ENCODE results near the gene ROCK2.

Gene ROCK2

DNA sequence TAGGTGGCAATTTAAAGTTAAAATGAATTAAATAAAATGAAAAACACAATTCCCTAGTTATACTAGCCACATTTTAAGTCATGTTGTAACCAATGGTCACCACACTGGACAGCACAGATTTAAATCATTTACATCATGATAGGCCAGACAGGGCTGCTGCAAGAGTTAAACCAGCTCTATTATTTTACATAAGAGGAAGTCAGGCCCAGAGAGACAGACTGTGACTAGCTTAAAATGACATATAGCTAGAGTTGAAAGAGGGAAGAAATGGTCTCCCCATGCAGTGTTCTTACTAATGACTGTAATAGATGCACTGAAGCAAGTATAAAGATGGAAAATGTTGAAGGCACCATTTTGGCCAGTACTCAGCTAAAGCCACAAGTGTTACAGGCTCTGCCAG, 119.5 kb downstream of the ROCK2 start:
- DNase-seq: no peak

DNA sequence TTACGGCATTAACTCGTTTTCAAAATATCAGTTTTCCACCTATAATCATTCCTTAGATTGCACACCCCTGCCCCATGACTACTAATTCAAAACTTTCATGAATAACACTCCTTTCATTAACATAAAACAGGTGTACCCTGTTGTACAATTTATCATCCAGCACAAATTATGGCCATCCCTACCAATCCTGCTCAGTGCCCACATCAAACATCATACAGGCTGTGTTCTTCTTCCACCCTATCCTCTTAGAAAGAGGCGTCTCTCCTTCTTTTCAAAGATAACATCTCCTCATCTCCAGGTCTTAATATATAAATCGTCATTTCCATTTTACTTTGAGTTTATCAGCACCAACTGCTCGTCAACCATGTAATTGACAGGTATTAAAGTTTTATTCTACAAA, 121.6 kb downstream of the ROCK2 start:
- no peak for DNase-seq

DNA sequence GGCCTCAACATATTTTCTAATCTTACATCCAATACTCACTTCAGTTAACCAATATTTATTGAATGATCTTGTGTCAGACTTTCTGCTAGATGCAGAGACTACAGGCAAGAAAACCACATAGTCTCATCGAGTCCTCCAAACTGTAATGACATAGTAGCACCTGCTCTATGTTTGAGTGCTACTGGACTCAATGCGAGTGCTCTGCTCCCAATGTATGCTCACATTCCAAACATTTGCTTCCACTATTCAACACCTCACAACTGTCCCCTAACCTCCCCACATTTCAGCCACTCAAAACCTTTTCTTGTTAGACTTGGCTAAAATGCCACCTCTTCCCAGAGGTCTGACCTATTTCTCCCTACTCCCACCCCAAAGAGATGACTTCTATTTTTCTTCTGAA, 124.0 kb downstream of the ROCK2 start:
- DNase-seq: no peak

DNA sequence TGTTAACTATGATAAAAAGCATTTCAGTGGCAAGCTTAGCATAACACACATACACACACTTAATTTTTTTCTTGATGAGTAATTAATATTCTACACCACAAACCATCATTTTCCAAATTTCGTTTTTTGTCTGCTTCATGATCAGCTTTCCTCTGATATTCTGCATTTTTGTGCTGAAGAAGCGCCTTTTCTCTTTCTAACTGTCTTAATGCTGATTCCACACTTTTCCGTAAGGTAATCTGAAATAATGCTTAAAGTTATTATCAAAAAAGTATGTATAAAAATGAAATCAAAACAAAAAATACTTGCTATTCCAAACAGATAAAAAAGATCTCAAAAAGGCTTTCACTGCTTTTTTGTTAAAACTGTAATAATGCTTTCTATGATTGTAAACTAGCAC, 129.0 kb downstream of the ROCK2 start:
- no peak for DNase-seq

DNA sequence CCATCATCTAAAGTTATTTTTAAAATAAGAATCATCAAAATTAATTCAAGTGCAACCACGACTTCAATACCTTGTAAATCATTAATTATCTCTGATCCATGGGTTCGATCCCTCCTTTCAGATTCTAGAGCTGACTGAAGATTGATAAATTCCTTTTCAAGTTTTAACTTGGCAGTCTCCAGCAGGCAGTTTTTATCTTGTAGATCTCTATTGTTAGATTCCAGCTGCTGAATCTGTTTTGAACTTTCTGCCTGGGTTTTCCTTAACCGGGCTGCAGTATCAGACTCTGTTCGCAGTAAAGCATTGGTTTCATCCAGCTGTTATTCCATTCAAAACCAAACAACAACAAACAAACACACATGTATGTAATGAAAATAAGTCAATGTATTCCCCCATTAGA, 129.7 kb downstream of the ROCK2 start:
- no peak for DNase-seq

DNA sequence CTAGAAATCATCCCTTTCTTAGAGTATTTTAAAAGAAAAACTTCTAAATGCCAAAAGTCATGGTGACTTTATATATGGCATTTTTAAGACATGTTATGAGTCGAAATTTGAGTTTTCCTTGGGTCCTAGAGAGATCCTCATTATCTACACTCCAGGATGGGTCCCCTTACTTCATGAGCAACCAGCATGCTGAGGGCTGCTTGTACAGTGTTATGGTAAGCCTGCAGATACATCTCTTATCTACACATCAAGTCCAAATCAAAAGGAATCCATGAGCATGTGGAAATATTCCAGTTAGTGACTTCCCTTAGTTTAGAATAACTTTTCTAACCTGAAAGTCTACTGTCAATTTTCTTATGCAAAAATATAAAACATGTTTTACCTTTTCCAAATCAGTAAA, 130.5 kb downstream of the ROCK2 start:
- DNase-seq: no peak

DNA sequence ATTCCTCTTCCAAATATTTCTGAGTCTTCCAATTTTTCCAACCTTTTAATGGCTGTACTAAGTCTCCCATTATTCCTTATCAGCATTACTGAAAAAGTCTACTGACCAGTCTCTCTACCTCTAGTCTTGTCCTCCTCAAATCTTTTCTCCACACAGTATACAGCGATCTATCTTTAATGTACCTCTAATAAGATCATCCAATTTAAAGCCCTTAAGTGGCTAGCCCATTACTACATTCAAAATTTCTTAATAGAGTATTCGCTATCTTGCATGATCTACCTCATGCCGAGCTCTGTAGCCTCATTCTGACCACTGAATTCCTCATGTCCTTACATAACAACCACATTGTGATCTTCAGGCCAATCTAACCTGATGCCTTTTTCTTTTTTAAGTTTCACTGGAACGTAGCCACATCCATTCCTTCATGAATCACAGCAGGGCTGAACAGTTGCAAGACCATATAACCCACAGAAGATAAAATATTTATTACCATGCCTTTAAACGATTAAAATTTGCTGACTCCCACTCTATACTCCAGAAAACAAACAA, 131.3 kb downstream of the ROCK2 start:
- DNase-seq: no peak

DNA sequence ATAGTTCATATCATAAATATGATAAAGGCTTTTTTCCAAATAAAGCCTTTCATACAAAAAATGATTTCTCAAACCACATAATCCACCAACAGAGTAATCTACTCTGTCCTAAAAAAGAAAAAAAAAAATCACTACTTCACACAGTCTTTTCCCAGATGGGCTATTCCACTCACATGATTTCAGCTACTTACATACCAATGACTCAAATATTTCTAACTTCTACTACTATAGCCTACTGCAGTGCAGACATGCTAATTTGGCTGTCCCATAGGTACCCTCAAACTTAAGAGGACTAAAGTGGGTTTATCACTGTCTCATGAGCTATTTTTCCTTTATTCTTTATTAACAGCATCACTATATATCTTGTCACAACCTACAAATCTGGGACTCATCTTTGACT, 131.8 kb downstream of the ROCK2 start:
- no peak for DNase-seq

DNA sequence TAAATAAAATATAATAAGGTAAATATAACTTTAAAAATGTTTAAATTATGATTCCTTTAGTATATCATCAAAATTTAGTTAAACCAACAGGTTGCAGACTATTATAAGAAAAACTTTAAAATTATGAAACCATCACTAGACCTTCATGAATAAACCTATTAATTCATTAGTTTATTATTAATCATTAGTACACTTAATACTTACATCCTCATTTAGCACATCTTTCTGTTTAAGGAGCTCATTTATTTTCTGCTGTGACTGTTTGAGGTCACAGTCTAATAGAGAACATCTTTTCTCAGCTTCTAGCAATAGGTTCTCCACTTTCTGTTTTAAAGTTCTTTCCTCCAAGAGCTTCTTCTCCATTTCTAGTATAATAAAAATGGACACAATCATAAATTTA, 136.4 kb downstream of the ROCK2 start:
- DNase-seq: no peak

DNA sequence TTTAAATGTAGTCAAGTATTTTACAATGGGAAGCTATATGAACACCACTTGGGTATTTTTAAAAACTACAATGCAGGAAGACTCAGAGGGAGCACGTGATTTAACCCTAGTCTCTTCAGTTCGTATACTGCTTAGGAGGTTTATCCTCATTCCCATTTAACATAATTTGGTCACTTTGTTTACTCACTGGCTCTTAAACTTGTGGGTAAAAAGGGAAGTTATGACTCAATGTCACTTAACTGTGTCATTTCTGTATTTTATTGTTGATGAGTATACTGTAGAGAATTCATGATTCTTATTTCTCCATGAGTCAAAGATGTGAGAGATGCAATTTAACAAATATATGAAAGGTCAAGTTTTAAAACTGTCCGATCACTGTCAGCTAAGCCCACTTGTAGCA, 141.0 kb downstream of the ROCK2 start:
- no peak for DNase-seq

DNA sequence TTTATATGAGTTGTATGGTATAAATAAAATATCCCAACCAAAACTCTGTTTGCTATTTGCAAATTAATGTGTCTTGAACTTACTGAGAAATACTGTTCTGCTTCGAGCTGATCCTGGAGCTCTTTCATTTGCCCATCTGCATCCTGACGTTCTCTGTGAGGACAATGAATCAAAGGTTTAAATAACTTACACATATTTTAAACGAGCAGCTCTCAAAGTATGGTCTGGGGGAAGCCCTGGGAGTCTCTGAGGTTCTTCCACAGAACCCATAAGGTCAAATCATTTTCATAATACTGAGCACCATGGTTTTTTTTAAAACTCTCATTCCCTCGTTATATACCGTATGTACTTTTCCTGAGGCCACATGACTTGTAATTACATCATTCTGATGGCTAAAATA, 142.5 kb downstream of the ROCK2 start:
- DNase-seq: no peak

DNA sequence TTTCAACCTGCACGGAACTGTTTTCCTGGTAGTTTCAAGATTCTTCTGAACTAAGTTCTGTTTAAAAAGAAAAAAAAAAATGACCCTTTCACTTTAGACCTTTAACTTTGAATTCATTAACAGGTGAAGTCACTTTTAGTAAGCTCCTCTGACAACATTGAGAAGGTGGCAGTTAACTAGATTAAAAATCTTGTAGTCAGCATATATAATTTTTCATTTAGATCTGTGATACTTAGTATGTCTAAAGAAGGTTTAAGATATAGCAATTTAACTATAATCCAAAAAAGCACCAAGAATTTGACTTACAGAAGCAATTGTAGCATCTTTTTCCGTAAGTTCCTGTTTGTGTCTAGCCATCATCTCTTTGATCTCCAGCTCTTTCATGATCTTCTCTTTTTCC, 143.8 kb downstream of the ROCK2 start:
- DNase-seq: no peak

DNA sequence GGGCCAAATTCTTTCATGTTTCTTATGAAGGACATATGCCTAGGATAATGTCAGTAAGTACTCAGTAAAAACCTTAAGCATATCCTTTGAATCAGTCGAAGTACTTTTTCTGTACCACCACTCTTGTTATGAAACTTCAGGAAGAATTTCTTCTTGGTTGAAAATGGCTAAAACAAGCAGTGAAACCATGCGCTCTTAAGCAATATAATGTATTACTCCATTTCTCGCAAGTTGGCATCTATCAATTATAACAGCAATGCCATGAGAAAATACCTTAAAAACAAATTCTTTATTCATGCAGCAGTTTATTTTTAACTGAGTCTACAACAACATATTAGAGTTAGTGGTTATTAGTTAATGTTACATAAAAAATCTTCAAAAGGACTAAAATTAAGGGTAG, 148.2 kb downstream of the ROCK2 start:
- no peak for DNase-seq

DNA sequence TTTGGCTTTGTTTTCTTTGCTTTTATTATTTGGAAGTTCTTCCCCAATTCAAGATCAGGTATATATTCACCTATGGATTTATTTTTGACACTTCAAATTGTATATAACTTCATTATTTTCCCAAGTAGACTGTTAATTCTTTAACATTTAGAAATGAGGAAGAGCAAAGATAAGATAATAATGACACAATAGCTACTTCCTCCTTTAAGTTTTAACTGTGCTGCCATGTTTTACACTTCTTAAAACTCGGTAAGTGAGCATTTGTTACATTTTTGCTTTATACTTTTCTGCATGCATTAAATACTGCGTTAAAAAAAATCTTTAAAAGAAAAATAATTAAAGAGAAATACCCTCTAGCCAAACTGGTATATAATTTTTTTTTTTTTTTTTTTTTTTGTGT, 156.7 kb downstream of the ROCK2 start:
- DNase-seq: no peak

DNA sequence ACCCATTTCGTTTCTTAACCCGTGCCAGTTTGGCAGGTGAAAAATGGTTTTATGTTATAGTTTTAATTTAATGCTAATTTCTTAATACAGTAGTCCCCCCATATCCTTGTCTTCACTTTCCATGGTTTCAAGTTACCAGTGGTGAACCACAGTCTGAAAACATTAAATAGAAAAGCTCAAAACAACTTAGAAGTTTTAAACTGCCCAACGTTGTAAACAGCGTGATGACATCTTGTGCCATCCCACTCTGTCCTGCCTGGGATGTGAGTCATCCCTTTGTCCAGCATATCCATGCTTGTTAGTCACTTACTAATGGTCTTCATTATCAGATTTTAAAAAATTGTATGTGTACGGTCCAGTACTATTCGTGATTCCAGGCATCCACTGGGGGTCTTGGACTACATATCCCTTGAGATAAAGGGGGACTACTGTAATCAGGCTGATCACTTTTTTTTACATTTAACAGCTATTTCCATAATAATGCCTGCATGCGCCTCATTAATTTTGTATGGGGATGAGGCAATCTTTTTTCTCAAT, 157.3 kb downstream of the ROCK2 start:
- no peak for DNase-seq

DNA sequence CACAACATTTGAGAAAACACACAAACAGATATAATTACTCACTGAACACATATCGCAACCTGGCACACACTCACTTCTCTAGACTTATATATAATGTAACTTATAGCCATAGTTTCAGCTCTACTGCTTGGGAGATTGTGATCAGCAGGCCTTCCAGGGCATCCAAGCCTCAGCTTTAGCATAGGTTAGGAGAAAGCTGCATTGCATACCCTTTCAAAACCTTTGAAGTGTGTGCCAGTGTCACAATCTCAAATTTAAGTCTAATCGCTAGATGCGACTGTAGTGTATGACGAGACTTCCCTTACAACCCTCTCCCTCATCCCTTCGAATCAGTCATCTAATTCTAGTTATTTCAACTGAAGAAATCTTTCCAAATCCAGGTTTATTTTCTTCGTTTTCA, 158.3 kb downstream of the ROCK2 start:
- DNase-seq: no peak

DNA sequence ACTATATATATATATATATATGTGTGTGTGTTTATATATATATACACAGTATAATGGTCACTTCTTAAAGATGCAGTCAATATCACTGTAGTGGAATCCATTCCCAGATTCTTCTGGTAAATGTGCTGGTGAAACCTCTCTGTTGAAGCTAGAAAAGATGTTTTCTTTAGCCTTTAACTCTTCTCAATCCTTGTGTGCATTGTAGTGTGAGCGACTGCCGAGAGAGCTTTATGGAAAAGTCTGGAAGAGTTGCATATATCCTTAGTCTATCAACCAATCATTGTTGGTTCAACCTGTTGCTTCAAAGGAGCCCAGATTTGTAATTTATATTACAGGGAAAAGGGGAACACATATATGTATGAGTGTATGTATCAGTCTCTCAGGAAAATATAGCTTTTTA, 161.5 kb downstream of the ROCK2 start:
- DNase-seq: no peak

DNA sequence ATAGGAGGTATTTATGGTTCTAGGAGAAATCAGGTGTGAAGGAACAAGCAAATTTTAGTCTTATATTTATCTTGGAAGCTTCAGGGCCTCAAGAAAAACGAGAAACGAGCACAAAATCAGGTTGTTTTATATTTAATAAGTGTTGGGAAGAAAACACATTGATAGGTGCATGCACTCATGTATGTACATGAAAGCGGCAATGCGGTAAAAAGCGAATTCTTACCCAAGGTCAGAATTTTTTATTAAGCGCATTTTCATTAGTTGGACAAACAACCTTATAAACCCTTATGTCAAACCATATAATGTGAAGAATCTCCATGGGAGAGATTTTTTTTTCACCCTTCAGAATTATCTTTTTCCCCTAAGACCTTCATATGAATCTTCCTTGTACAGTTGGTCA, 163.8 kb downstream of the ROCK2 start:
- DNase-seq: no peak

DNA sequence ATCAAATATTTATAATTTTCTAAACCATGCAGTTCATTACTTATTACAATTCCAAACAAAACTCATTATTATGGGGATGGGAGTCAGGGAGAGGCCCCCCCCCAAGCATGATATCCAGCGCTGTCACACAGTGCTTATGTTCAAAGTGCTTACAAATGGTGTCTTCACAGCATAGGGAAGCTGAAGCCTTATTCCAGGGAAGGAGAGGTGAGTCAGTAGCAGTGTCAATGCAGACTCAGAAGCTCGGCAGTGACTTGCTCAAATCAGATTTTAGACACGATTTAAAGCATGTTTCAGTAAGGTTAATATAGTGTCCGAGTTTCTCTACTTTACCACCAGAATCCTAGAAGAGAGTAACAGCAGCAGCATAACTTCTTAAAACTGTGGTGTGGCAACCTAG, 164.5 kb downstream of the ROCK2 start:
- no peak for DNase-seq

DNA sequence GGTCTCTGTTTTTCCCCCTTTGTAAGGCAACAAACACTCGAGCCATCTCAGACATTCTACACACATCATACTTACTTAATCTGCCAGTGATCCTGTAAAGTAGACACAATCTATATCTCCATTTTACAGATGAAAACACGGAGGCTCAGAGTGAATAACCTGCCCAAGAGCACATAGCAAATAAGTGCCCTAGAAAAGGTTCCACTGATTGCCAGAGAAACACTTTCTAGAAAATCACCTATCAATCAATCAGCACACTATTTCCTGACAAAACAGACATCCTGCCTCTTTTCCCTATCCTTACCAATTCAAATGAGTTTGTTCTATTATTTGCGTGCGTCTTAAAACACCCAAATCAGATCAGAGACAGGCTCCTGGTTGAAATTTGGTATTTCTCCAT, 165.2 kb downstream of the ROCK2 start:
- DNase-seq: no peak

DNA sequence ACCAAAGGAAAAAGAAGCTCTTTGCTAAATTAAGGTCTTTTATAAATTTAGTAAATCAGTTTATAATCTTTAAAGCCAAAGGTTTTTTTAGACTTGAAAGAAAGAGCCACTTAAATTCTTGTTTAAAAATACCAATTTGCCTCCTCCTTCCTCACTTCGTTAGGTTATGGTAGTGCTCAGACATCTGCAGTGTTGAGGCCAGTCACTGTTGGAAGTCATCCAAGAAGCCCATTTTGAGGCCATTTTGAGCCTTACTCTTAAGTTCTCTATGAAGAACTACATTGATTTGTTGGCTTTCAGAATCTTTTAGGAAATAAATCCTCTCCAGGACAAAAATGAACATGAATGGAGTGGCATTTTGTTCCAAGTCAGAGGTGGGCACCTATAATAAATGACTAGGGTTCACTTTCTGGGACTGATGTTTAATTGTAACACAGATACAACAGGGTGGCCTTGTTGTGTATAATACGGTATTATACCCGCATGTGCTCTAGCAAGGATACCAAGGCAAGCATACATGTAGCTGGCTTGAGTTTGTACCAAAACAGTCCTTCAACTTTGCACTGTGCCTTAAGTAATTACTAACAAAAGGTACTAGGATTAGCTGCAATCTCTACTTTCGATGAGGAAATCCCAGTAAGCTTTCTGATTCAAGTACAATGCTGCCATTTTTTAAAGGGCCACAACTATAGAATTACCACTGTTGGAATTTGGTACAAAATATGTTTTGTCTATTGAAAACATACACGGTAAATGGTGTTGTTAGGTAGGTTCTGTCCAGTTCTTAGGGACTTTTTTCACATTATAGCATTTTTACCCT, 166.4 kb downstream of the ROCK2 start:
- no peak for DNase-seq

DNA sequence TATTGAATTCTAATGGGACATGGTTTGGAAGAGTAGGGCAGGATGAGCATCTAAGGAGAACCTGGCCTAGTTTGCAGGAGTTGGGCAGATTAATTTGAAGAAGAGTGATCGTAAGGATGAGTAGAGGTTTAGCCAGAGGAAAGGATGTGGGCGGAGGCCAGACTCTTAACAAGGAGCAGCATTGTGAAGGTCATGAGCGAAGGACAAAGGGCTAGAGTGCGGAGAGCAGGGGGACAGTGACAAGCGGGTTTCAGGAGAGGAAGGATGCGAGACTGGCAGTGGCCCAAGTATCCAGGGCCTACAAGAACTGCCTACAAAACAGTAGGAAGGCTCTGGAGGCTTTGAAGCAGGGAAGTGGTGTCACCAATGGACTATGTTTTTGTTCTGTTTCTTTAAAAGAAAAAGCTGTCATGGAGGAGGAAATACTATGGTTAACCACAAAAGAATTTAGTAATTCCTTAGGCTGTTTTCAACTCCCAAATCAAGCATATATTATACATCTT, 169.1 kb downstream of the ROCK2 start:
- DNase-seq: no peak

DNA sequence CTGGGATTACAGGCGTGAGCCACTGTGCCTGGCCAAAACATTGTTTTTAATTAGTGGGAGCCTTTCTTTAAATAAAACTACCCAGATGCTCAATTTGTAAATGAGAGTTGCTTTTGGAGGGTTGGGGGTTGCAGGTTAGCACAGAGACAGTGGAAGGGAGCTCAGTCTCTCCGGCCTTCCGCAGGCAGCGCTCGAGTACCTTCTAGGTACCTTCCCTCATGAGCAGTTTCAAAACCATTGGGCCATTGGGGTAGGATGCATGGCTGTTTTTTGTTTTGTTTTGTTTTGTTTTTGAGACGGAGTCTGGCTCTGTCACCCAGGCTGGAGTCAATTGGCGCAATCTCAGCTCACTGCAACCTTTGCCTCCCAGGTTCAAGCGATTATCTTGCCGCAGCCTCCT, 170.2 kb downstream of the ROCK2 start:
- DNase-seq: no peak

DNA sequence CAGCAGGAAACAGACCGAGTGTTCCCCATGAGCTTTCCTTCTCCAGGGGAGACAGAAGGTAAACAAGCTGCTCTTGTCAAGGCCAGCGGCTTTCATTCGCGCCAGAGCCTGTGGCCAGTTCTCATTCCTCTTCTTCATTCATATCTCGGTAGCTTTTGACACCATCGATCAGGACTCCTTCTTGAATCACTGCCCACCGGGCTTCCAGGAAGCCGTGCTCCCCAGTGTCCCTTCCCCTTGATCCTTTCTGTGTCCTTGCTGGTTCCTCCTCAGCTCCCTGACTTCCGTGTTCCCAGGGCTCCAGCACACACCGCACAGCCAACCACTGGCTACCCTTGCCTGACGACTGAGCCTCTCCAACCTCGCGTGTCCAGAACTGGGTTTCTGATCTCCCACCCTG, 175.1 kb downstream of the ROCK2 start:
- DNase-seq: no peak

DNA sequence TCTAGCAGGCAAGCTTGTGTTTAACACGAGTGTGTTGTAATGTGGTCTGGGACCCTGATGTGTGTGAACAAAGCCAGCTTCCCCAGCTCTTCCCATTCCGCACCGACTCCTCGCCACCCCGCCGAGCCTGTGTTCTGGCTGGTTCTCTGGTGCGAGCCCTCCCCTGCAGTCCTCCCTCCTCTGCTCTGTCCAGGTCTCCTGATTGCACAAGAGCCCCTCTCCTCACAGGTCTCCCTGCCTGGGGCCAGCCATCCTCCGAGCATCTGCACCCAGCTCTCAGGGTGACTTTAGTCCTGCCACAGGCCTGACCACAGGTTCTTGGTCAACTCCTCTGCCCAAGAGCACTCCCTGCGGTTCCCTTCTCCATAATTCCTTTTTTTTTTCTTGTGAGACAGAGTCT, 175.9 kb downstream of the ROCK2 start:
- DNase-seq: no peak
